NB4 (cell line): ENCODE data around the gene FHIT.

Experiments
- CTCF ChIP-seq: IDR thresholded peaks from one replicate; pipeline ENCODE4 v1.5.1; 2012; ENCODE audit warnings: low read depth, low read length
- POLR2A ChIP-seq: IDR thresholded peaks from 2 replicates; pipeline ENCODE4 v1.6.1; 2011; ENCODE audit warnings: mild to moderate bottlenecking; ENCODE audit not compliant: insufficient read length; ENCODE audit errors: extremely low read depth

- TF ChIP-seq CTCF (no peak), POLR2A (no peak)
These were observed 1438.8 kb downstream of the FHIT start for GRCh38 chr3:59812237-59813147.
